ENCODE measurements around the gene VMAC. TPM values are rescaled to one million over a fixed set of nuclear protein-coding genes. Genes with fewer than 3 reads are reported as not detected.

VMAC gene
- total and polyA plus RNA-seq, 2 of the 13 experiments (the other 11 are each of a cell fraction or from before 2014, with no cell fraction given), result 2.4 TPM

DNA sequence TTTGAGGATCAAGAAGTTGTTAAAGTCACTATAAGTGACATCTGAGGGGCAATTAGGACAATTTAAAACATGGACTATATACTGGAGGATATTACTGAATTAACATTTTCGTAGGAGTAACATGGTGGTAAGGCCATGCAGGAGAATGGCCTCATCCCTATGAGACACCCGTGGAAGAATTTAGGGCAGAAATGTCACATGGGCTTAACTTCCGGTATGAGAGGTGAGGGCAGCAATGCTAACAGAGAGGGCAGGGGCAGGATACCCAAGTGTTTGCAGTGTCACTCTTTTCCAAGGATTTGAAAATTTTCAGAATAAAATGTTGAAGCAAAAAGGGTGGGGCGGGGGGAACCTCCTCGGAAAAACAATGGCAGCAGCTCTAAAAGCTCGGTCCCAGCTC lies 49.6 kb downstream of the VMAC start:
- peak; percentile 8; the same call in 1 of the 2 replicates for TF ChIP-seq SALL2 (CRISPR knock-in tag; IDR thresholded peaks at IDR 0.05)
- TF ChIP-seq, protein P1, sequence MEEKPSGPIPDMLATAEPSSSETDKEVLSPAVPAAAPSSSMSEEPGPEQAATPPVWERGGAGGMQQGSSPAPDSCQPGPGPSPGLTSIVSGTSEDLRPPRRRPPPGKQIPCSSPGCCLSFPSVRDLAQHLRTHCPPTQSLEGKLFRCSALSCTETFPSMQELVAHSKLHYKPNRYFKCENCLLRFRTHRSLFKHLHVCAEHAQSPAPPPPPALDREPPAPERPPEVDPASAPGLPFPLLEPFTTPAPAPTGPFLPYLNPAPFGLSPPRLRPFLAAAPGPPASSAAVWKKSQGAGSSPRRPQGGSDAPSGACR (CRISPR knock-in tag; IDR thresholded peaks at IDR 0.05), result peak; percentile 8; the same call in 1 of the 2 replicates
- TF ChIP-seq, protein P2, sequence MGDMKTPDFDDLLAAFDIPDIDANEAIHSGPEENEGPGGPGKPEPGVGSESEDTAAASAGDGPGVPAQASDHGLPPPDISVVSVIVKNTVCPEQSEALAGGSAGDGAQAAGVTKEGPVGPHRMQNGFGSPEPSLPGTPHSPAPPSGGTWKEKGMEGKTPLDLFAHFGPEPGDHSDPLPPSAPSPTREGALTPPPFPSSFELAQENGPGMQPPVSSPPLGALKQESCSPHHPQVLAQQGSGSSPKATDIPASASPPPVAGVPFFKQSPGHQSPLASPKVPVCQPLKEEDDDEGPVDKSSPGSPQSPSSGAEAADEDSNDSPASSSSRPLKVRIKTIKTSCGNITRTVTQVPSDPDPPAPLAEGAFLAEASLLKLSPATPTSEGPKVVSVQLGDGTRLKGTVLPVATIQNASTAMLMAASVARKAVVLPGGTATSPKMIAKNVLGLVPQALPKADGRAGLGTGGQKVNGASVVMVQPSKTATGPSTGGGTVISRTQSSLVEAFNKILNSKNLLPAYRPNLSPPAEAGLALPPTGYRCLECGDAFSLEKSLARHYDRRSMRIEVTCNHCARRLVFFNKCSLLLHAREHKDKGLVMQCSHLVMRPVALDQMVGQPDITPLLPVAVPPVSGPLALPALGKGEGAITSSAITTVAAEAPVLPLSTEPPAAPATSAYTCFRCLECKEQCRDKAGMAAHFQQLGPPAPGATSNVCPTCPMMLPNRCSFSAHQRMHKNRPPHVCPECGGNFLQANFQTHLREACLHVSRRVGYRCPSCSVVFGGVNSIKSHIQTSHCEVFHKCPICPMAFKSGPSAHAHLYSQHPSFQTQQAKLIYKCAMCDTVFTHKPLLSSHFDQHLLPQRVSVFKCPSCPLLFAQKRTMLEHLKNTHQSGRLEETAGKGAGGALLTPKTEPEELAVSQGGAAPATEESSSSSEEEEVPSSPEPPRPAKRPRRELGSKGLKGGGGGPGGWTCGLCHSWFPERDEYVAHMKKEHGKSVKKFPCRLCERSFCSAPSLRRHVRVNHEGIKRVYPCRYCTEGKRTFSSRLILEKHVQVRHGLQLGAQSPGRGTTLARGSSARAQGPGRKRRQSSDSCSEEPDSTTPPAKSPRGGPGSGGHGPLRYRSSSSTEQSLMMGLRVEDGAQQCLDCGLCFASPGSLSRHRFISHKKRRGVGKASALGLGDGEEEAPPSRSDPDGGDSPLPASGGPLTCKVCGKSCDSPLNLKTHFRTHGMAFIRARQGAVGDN (CRISPR knock-in tag; IDR thresholded peaks at IDR 0.05), result 0 out of 2 replicates have a peak, but pooled peaks have one; percentile 29
- TF ChIP-seq GABPA (IDR thresholded peaks at IDR 0.05; ENCODE audit: low read depth, low read length), result no peak
- peak; percentile 47 for TF ChIP-seq GABPA (CRISPR knock-in tag; IDR thresholded peaks at IDR 0.05; ENCODE audit: low read depth)
- TF ChIP-seq, protein P3, sequence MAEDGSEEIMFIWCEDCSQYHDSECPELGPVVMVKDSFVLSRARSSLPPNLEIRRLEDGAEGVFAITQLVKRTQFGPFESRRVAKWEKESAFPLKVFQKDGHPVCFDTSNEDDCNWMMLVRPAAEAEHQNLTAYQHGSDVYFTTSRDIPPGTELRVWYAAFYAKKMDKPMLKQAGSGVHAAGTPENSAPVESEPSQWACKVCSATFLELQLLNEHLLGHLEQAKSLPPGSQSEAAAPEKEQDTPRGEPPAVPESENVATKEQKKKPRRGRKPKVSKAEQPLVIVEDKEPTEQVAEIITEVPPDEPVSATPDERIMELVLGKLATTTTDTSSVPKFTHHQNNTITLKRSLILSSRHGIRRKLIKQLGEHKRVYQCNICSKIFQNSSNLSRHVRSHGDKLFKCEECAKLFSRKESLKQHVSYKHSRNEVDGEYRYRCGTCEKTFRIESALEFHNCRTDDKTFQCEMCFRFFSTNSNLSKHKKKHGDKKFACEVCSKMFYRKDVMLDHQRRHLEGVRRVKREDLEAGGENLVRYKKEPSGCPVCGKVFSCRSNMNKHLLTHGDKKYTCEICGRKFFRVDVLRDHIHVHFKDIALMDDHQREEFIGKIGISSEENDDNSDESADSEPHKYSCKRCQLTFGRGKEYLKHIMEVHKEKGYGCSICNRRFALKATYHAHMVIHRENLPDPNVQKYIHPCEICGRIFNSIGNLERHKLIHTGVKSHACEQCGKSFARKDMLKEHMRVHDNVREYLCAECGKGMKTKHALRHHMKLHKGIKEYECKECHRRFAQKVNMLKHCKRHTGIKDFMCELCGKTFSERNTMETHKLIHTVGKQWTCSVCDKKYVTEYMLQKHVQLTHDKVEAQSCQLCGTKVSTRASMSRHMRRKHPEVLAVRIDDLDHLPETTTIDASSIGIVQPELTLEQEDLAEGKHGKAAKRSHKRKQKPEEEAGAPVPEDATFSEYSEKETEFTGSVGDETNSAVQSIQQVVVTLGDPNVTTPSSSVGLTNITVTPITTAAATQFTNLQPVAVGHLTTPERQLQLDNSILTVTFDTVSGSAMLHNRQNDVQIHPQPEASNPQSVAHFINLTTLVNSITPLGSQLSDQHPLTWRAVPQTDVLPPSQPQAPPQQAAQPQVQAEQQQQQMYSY (CRISPR knock-in tag; IDR thresholded peaks at IDR 0.05), result no peak
- TF ChIP-seq, protein P4, sequence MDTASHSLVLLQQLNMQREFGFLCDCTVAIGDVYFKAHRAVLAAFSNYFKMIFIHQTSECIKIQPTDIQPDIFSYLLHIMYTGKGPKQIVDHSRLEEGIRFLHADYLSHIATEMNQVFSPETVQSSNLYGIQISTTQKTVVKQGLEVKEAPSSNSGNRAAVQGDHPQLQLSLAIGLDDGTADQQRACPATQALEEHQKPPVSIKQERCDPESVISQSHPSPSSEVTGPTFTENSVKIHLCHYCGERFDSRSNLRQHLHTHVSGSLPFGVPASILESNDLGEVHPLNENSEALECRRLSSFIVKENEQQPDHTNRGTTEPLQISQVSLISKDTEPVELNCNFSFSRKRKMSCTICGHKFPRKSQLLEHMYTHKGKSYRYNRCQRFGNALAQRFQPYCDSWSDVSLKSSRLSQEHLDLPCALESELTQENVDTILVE (CRISPR knock-in tag; IDR thresholded peaks at IDR 0.05), result no peak
- TF ChIP-seq MAZ (IDR thresholded peaks at IDR 0.05; ENCODE audit: borderline replicate concordance, low read depth, low read length), result no peak
- TF ChIP-seq MAZ (CRISPR knock-in tag; IDR thresholded peaks at IDR 0.05; ENCODE audit: low read depth), result peak; percentile 33; the same call in 1 of the 2 replicates
- TF ChIP-seq, protein P5, sequence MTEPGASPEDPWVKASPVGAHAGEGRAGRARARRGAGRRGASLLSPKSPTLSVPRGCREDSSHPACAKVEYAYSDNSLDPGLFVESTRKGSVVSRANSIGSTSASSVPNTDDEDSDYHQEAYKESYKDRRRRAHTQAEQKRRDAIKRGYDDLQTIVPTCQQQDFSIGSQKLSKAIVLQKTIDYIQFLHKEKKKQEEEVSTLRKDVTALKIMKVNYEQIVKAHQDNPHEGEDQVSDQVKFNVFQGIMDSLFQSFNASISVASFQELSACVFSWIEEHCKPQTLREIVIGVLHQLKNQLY (CRISPR knock-in tag; IDR thresholded peaks at IDR 0.05), result no peak
- no peak for TF ChIP-seq ZSCAN9 (CRISPR knock-in tag; IDR thresholded peaks at IDR 0.05; ENCODE audit: borderline replicate concordance)
- TF ChIP-seq ZNF274 (CRISPR knock-in tag; IDR thresholded peaks at IDR 0.05), result no peak
- in situ Hi-C loops (cut with HindIII; ENCODE audit: extremely low pct_ligation_motif_present, low pct_unique_long_range_greater_than_20kb) (loop anchor here (5.0 kb wide), 1 partner anchor 42 kb away; the partner anchor contains the start of gene CAPS), intact Hi-C loops (cut with micrococcal nuclease; ENCODE audit: unreplicated experiment) (loop anchor here (2.0 kb wide), 1 partner anchor 45 kb away; no protein-coding TSS in a partner anchor)
- H3K27me3 ChIP-seq (ENCODE audit: control insufficient read depth in 1 of 2, insufficient read depth in 2 of 2, low read length in 2 of 2), result no peaks in the 10 kb centered on the region
- 15% methylated on average over 6 of the region's 6 CpGs for WGBS (ENCODE audit: low lambda C conversion rate)
- H3K79me2 ChIP-seq (ENCODE audit: insufficient read depth, low read length), result peaks cover 96% of the 10 kb centered on the region
- no peak overlapping the region for H2AFZ ChIP-seq (ENCODE audit: low read length)
- FAIRE-seq (no peak), ATAC-seq (no peak), DNase-seq (ENCODE audit: low spot score) (no peak)
- H3K9ac ChIP-seq (ENCODE audit: insufficient read depth, low read depth, low read length), result peak overlapping the region; percentile 12; the same call in 1 of the 2 replicates
- H3K27ac ChIP-seq (ENCODE audit: extremely low read length, insufficient read depth, low read length), result peak overlapping the region; percentile 58
- peaks cover 5% of the 10 kb centered on the region; the same call in 1 of the 2 replicates for H4K20me1 ChIP-seq (ENCODE audit: insufficient read depth, low read length)
- peak overlapping the region in 1 of 3 experiments; percentile 38; a peak in 3 of 6 replicates for H3K4me3 ChIP-seq (replicated peaks in 1 of 3; ENCODE audit: insufficient read depth in 1 of 3, low read depth in 2 of 3, low read length in 3 of 3)
- ChIA-PET CTCF (ENCODE audit: low intra/inter-chr PET ratio, low total read pairs) (no interaction called here), POLR2A (interaction anchor here (0.9 kb wide), 1 partner anchor 126 kb away, joined by 3 read pairs; no protein-coding TSS in a partner anchor)
- H3K4me2 ChIP-seq (ENCODE audit: low read depth, low read length), result peak overlapping the region; percentile 60
- peaks cover 21 to 35% of the 10 kb centered on the region in 2 experiments; a peak in 4 of 5 replicates for H3K36me3 ChIP-seq (replicated peaks in 1 of 2; ENCODE audit: control insufficient read depth in 1 of 2, insufficient read depth in 2 of 2, low read length in 2 of 2)
- H3K9me3 ChIP-seq (ENCODE audit: low read length), result no peaks in the 10 kb centered on the region
- peaks cover 71% of the 10 kb centered on the region for H3K4me1 ChIP-seq (ENCODE audit: insufficient read depth, low read length)
- BruUV-seq (replicated peaks), result no TSS peak
